ENCODE measurements around the gene C15orf40. TPM values are rescaled to one million over a fixed set of nuclear protein-coding genes. Genes with fewer than 3 reads are reported as not detected.

The C15orf40 gene
- total RNA-seq, 2 experiments from 2014 or later = 25.6 to 30.2 TPM

- Mint-ChIP-seq H3K27me3 (no peaks in the 10 kb centered on the region), H3K9me3 (no peaks in the 10 kb centered on the region), H3K36me3 (ENCODE audit: low read depth) (no peaks in the 10 kb centered on the region), H3K4me1 (ENCODE audit: low read depth) (peaks cover 7% of the 10 kb centered on the region), H3K4me3 (no peak overlapping the region), H3K27ac (no peak overlapping the region)
- intact Hi-C loops (cut with micrococcal nuclease) = no loop called here
- DNase-seq (no peak), ATAC-seq (no peak)
- POLR2A ChIA-PET = interaction anchor here (0.7 kb wide), 1 partner anchor 186 kb away, joined by 3 read pairs; no protein-coding TSS in a partner anchor
- TF ChIP-seq, protein P1, sequence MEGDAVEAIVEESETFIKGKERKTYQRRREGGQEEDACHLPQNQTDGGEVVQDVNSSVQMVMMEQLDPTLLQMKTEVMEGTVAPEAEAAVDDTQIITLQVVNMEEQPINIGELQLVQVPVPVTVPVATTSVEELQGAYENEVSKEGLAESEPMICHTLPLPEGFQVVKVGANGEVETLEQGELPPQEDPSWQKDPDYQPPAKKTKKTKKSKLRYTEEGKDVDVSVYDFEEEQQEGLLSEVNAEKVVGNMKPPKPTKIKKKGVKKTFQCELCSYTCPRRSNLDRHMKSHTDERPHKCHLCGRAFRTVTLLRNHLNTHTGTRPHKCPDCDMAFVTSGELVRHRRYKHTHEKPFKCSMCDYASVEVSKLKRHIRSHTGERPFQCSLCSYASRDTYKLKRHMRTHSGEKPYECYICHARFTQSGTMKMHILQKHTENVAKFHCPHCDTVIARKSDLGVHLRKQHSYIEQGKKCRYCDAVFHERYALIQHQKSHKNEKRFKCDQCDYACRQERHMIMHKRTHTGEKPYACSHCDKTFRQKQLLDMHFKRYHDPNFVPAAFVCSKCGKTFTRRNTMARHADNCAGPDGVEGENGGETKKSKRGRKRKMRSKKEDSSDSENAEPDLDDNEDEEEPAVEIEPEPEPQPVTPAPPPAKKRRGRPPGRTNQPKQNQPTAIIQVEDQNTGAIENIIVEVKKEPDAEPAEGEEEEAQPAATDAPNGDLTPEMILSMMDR (IDR thresholded peaks at IDR 0.05) = no peak
- CTCF ChIA-PET = interaction anchor here (0.5 to 1.9 kb wide), 4 partner anchors 11 to 123 kb away, joined by 3 to 6 read pairs (median 4); no protein-coding TSS in a partner anchor
Measured at GRCh38 chr15:82971218-82971984, 40.0 kb downstream of the C15orf40 start.

DNA sequence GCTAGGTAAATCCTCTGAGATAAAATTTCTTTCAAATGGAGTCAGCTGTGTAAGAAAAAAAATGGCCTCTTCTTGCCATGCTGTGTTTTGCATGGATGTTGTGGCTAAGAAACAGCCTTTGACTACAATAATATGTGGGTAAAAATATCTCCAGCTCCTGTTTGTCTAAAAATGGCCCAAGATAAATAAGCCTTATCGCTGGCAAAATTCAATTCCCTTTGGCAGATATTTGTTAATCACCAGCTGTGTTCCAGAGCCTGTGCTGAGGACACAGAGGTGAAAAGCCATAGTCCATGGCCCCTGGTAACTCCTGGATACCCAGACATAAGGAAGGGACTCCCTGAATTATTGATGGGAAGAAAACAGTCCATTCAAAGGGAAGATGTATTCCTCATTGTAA is 40.7 kb downstream of the C15orf40 start:
- Mint-ChIP-seq H3K9me3 (no peaks in the 10 kb centered on the region), H3K4me3 (no peak overlapping the region), H3K27ac (no peak overlapping the region), H3K36me3 (ENCODE audit: low read depth) (no peaks in the 10 kb centered on the region), H3K27me3 (no peaks in the 10 kb centered on the region), H3K4me1 (ENCODE audit: low read depth) (peaks cover 12% of the 10 kb centered on the region)
- CTCF ChIA-PET = interaction anchor here (0.5 to 1.9 kb wide), 5 partner anchors 10 to 122 kb away, joined by 3 to 6 read pairs (median 3); no protein-coding TSS in a partner anchor
- no peak for ATAC-seq
- DNase-seq = no peak
- TF ChIP-seq, protein P1 (IDR thresholded peaks at IDR 0.05) = no peak
- intact Hi-C loops (cut with micrococcal nuclease) = no loop called here
- POLR2A ChIA-PET = no interaction called here

GRCh38 chr15:82970078-82970686 is 41.3 kb downstream of the C15orf40 start:
- Mint-ChIP-seq H3K27me3 (no peaks in the 10 kb centered on the region), H3K4me1 (ENCODE audit: low read depth) (peaks cover 12% of the 10 kb centered on the region), H3K36me3 (ENCODE audit: low read depth) (no peaks in the 10 kb centered on the region), H3K4me3 (no peak overlapping the region), H3K9me3 (no peaks in the 10 kb centered on the region), H3K27ac (no peak overlapping the region)
- intact Hi-C loops (cut with micrococcal nuclease) = no loop called here
- DNase-seq (no peak), ATAC-seq (no peak)
- TF ChIP-seq, protein P1 (IDR thresholded peaks at IDR 0.05) = no peak
- ChIA-PET CTCF (interaction anchor here (1.1 to 1.9 kb wide), 3 partner anchors 30 to 41 kb away, joined by 3 to 6 read pairs (median 4); partner anchors contain the start of gene C15orf40), POLR2A (interaction anchor here (1.4 kb wide), 1 partner anchor 9 kb away, joined by 3 read pairs; no protein-coding TSS in a partner anchor)

DNA sequence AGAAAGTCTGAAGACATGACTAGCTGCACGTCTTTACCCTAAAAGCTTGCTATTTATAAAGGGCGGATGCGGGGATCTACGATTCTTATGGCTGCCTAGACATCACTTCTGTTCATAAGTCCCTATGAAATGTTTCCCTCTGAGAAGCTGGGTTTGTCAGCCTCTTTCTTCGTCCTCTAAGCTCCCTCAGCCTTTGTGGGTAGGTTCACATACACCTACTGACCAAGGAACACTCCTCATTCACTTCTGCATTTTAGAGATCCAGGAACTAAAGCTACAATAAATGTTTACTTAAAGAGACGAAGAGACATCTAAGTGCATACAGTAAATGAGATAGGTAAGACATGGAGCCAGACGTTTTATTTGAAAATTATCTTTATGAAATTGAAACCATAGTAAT is 42.1 kb downstream of the C15orf40 start:
- peaks cover 12% of the 10 kb centered on the region for H3K4me1 Mint-ChIP-seq (ENCODE audit: low read depth)
- ATAC-seq = no peak
- intact Hi-C loops (cut with micrococcal nuclease) = no loop called here
- H3K9me3 Mint-ChIP-seq = no peaks in the 10 kb centered on the region
- H3K4me3 Mint-ChIP-seq = no peak overlapping the region
- no peak overlapping the region for H3K27ac Mint-ChIP-seq
- DNase-seq = no peak
- TF ChIP-seq, protein P1 (IDR thresholded peaks at IDR 0.05) = no peak
- ChIA-PET POLR2A (interaction anchor here (1.4 kb wide), 1 partner anchor 10 kb away, joined by 3 read pairs; no protein-coding TSS in a partner anchor), CTCF (interaction anchor here (1.1 to 1.2 kb wide), 2 partner anchors 37 to 42 kb away, joined by 3 to 4 read pairs; partner anchors contain the start of gene C15orf40)
- H3K27me3 Mint-ChIP-seq = no peaks in the 10 kb centered on the region
- H3K36me3 Mint-ChIP-seq (ENCODE audit: low read depth) = no peaks in the 10 kb centered on the region

- H3K36me3 Mint-ChIP-seq (ENCODE audit: low read depth) = no peaks in the 10 kb centered on the region
- H3K27me3 Mint-ChIP-seq = no peaks in the 10 kb centered on the region
- ATAC-seq = no peak
- peaks cover 12% of the 10 kb centered on the region for H3K4me1 Mint-ChIP-seq (ENCODE audit: low read depth)
- intact Hi-C loops (cut with micrococcal nuclease) = no loop called here
- TF ChIP-seq, protein P1 (IDR thresholded peaks at IDR 0.05) = no peak
- no peak overlapping the region for H3K4me3 Mint-ChIP-seq
- no peaks in the 10 kb centered on the region for H3K9me3 Mint-ChIP-seq
- no peak overlapping the region for H3K27ac Mint-ChIP-seq
- POLR2A ChIA-PET = no interaction called here
- no peak for DNase-seq
- CTCF ChIA-PET = no interaction called here
Measured at GRCh38 chr15:82968066-82968465, 43.4 kb downstream of the C15orf40 start.
